Spleen (tissue), 11 donors: ENCODE measurements around the gene ATP5F1E. TPM values are rescaled to one million over a fixed set of nuclear protein-coding genes. Genes with fewer than 3 reads are reported as not detected.

Experiments used
- DNase-seq: peaks from one replicate; pipeline ENCODE4 v3.0.0-alpha.2; 2020
- H3K27ac ChIP-seq, 8 donors: fragments of 200-600 bp; sonication (generic) in 7 of 8; 1 replicate in 4 of 8; 2 replicates in 4 of 8; pipeline versions ENCODE4 v1.5.0 to v1.8.0; 2016 to 2021; ENCODE audit warnings: inconsistent platforms in 4 of 8, mild to moderate bottlenecking in 4 of 8, moderate library complexity in 1 of 8
- H3K27me3 ChIP-seq, 7 donors: fragments of 200-600 bp; sonication (generic) in 6 of 7; replicated peaks in 1 of 7; 1 replicate in 4 of 7; 2 replicates in 3 of 7; pipeline versions ENCODE4 v1.5.0 to v1.8.0; 2016 to 2021; ENCODE audit warnings: inconsistent platforms in 3 of 7, mild to moderate bottlenecking in 1 of 7
- H3K36me3 ChIP-seq, 6 donors: fragments of 200-600 bp; sonication (generic) in 5 of 6; 1 replicate in 4 of 6; 2 replicates in 2 of 6; pipeline versions ENCODE4 v1.5.0 to v1.8.0; 2016 to 2021; ENCODE audit warnings: inconsistent platforms in 2 of 6
- H3K4me1 ChIP-seq, 6 donors: fragments of 200-600 bp; sonication (generic) in 5 of 6; 1 replicate in 3 of 6; 2 replicates in 3 of 6; pipeline versions ENCODE4 v1.5.0 to v1.8.0; 2016 to 2021; ENCODE audit warnings: inconsistent platforms in 3 of 6
- H3K4me3 ChIP-seq, 8 donors: fragments of 200-600 bp; sonication (generic) in 7 of 8; 1 replicate in 4 of 8; 2 replicates in 4 of 8; pipeline versions ENCODE4 v1.5.0 to v1.8.0; 2016 to 2021; ENCODE audit warnings: inconsistent platforms in 4 of 8, mild to moderate bottlenecking in 4 of 8, moderate library complexity in 2 of 8
- H3K9me3 ChIP-seq, 8 donors: fragments of 200-600 bp; sonication (generic) in 7 of 8; 1 replicate in 4 of 8; 2 replicates in 4 of 8; pipeline versions ENCODE4 v1.5.0 to v1.8.0; 2016 to 2021; ENCODE audit warnings: inconsistent platforms in 4 of 8
- POLR2A ChIP-seq, 3 donors: fragments of 450-650 bp; IDR thresholded peaks; one replicate each; pipeline ENCODE4 v1.5.1; 2017; ENCODE audit warnings: antibody characterized with exemption in 3 of 3, mild to moderate bottlenecking in 1 of 3
- POLR2AphosphoS5 ChIP-seq, 3 donors: sonication (generic); formaldehyde crosslinking; IDR thresholded peaks; one replicate each; pipeline ENCODE4 v1.5.1; 2017; ENCODE audit warnings: antibody characterized with exemption in 3 of 3
- WGBS, 5 donors: extraction: QIAGEN DNeasy Blood & Tissue Kit in 3 of 5; methylation state at CpG; one replicate each; pipeline versions ENCODE4 v1.1.5 to v1.1.7; 2013 to 2018; 5-methylcytosine and 5-hydroxymethylcytosine counted together
- intact Hi-C: fragments of 100-400 bp; cut with DNase I; formaldehyde crosslinking; loops from one replicate; pipeline ENCODE4 v1.15.0; 2023; ENCODE audit warnings: low total_unique reads
- polyA plus RNA-seq, 3 donors: library from polyadenylated mRNA; stranded (reverse); fragments of 200-250 nt; gene quantifications; one replicate each; pipeline ENCODE4 v1.2.1, GENCODE V29; 2013
- total RNA-seq, 7 donors: library from RNA; depleted of rRNA in 3 of 7; stranded (reverse); fragments of >200 nt in 3 of 7; fragmentation: NEBNext Ultra II Directional in 4 of 7; extraction: Animal tissue kit (Norgen Biotek cat#: 25700) in 4 of 7; gene quantifications; one replicate each; pipeline versions ENCODE4 v1.1.0 to v1.2.1, GENCODE V29; 2016 to 2021
- TF ChIP-seq, protein P1 (sequence below), 11 experiments: fragments of 200-600 bp in 7 of 11; fragments of 450-650 bp in 4 of 11; sonication (generic) in 4 of 11; IDR thresholded peaks in 8 of 11; conservative IDR thresholded peaks in 3 of 11; 1 replicate in 7 of 11; 2 replicates in 4 of 11; pipeline versions ENCODE4 v1.4.0 to v1.8.0; 2016 to 2021; ENCODE audit warnings: antibody characterized with exemption in 11 of 11, inconsistent platforms in 4 of 11, mild to moderate bottlenecking in 1 of 11
- donor health status: healthy with polysubstance abuse.
- donor health status: DM: no; HTN: no; CAD: no; lungs with moderate emphysema.
- donor health status: DM: no; HTN: no; CAD: no.
- donor health status: Bipolar disorder and iron deficiency.
- donor health status: healthy.
- donor health status: DM: no; HTN: no; CAD: no.
- donor health status: DM: yes; HTN: yes; CAD: no.

The ATP5F1E gene
- total and polyA plus RNA-seq, 10 donors, result 24.2 to 71.1 (median 64.9) TPM

DNA sequence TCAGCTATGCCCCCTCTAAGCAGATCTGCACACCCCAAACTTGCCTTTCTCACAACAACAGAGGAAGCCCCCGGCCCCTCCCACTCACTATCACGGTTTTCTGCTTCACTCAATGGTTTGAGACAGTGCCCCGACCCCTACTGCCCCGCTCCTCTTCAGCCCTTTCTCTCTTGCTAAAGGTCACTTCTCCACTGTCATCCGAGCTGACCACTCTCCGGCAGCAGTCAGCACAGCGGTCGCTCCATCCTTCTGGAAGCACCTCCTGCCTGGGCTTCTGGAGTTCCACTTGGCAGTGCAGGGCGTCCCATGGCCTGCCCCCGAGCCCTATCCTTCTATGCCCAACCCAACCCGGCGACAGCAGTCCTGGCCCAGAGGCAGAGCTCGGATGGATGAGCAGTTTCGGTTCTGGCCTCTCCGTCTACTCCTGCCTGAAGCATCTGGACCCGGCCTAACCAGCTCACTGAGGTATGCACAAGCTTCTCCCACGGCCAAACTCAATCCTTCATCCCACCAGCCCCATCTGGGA, 29.2 kb downstream of the ATP5F1E start:
- WGBS, 5 donors, result 84 to 92% (median 88%) methylated on average over 16 to 17 of the region's 17 CpGs
- no peaks in the 10 kb centered on the region for H3K9me3 ChIP-seq
- intact Hi-C loops, result loop anchor here (10.0 kb wide), 1 partner anchor 108 kb away; no protein-coding TSS in a partner anchor
- H3K27me3 ChIP-seq, result no peaks in the 10 kb centered on the region
- H3K36me3 ChIP-seq, result peaks cover 0 to 66% (median 48%) of the 10 kb centered on the region in 6 donors
- peak overlapping the region in 1 of 8 donors; percentile 82 for H3K4me3 ChIP-seq
- peaks cover 32 to 75% (median 55%) of the 10 kb centered on the region in 6 donors for H3K4me1 ChIP-seq
- DNase-seq, result no peak
- TF ChIP-seq POLR2A (IDR thresholded peaks at IDR 0.05) (no peak), POLR2AphosphoS5 (IDR thresholded peaks at IDR 0.05) (peak in 2 of 3 donors; percentile 8 to 13)
- TF ChIP-seq, protein P1, sequence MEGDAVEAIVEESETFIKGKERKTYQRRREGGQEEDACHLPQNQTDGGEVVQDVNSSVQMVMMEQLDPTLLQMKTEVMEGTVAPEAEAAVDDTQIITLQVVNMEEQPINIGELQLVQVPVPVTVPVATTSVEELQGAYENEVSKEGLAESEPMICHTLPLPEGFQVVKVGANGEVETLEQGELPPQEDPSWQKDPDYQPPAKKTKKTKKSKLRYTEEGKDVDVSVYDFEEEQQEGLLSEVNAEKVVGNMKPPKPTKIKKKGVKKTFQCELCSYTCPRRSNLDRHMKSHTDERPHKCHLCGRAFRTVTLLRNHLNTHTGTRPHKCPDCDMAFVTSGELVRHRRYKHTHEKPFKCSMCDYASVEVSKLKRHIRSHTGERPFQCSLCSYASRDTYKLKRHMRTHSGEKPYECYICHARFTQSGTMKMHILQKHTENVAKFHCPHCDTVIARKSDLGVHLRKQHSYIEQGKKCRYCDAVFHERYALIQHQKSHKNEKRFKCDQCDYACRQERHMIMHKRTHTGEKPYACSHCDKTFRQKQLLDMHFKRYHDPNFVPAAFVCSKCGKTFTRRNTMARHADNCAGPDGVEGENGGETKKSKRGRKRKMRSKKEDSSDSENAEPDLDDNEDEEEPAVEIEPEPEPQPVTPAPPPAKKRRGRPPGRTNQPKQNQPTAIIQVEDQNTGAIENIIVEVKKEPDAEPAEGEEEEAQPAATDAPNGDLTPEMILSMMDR (IDR thresholded peaks at IDR 0.05 in 8 of 11, conservative IDR thresholded peaks at IDR 0.05 in 3 of 11), result no peak
- H3K27ac ChIP-seq, result peak overlapping the region in 5 of 8 donors; percentile 93 to 99 (median 97)

DNA sequence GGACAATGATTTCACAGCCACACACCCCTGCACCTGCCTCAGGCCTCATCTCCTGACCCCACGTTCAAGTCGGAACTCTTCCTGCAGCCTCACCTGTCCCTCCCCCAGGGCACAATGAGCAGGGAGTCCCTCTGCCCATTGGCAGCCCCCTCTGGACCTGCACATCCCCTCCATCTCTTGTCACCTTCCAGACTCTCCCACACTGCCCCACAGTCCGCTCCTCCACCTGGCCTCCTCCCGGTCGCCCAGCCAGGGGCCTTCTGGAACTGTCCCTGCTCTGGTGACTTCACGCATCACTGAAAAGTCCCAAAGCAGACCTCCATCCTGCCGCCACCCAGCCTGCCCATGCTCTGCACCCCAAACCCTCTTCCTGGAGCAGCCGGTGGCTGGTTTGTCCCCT, 29.7 kb downstream of the ATP5F1E start:
- DNase-seq, result no peak
- Histone ChIP-seq H3K4me3 (peak overlapping the region in 1 of 8 donors; percentile 82), H3K27ac (peak overlapping the region in 4 of 8 donors; percentile 4 to 98 (median 97)), H3K36me3 (peaks cover 5 to 71% (median 53%) of the 10 kb centered on the region in 6 donors), H3K4me1 (peaks cover 29 to 69% (median 49%) of the 10 kb centered on the region in 6 donors), H3K27me3 (no peaks in the 10 kb centered on the region), H3K9me3 (no peaks in the 10 kb centered on the region)
- TF ChIP-seq, protein P1 (IDR thresholded peaks at IDR 0.05 in 8 of 11, conservative IDR thresholded peaks at IDR 0.05 in 3 of 11), result no peak
- TF ChIP-seq POLR2A (IDR thresholded peaks at IDR 0.05) (no peak), POLR2AphosphoS5 (IDR thresholded peaks at IDR 0.05) (no peak)
- WGBS, 5 donors, result 77 to 92% (median 80%) methylated on average over 7 to 8 of the region's 8 CpGs
- intact Hi-C loops, result loop anchor here (10.0 kb wide), 1 partner anchor 108 kb away; no protein-coding TSS in a partner anchor

DNA sequence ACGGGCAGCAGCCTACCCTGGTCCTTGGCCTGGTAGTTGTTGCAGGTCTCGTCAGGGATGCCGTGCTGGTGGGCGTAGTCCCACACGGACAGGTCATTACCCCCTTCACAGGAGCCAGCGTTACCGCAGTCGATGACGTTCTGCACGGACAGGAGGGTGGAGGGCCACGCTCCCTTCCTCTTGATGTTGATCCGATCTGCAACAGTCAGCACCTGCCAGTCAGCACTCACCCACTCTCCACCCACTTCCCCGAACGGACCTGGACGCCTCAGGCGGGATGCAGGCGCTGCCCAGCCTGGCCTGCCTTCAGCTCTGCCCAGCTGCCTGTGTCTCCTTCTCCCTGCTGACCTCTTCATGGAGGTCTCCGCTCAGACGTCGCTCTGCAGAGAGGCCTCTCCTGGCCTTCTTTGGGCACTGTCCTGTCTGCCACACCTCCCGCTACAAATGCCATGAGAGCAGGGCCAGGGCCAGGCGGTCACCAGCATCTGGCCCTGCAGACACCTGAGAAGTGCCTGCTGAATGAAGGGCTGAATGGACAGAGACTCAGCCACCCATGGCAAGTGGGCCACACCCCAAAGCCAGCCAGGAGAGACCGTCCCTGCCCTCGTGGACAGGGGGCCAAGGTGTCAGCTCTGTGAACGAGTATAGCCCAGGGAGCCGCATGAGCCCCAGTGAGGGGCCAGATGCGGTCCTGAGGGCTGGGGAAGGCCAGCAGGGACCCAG, 30.5 kb downstream of the ATP5F1E start:
- intact Hi-C loops, result loop anchor here (10.0 kb wide), 1 partner anchor 107 kb away; no protein-coding TSS in a partner anchor
- TF ChIP-seq, protein P1 (IDR thresholded peaks at IDR 0.05 in 8 of 11, conservative IDR thresholded peaks at IDR 0.05 in 3 of 11), result no peak
- peak in 1 of 3 donors; percentile 62 for TF ChIP-seq POLR2AphosphoS5 (IDR thresholded peaks at IDR 0.05)
- WGBS, 5 donors, result 84 to 97% (median 92%) methylated on average over 24 to 27 of the region's 27 CpGs
- Histone ChIP-seq H3K9me3 (no peaks in the 10 kb centered on the region), H3K27ac (peak overlapping the region in 3 of 8 donors; percentile 18 to 98 (median 97)), H3K27me3 (no peaks in the 10 kb centered on the region), H3K4me1 (peaks cover 29 to 64% (median 46%) of the 10 kb centered on the region in 6 donors), H3K36me3 (peaks cover 7 to 79% (median 61%) of the 10 kb centered on the region in 6 donors), H3K4me3 (peak overlapping the region in 1 of 8 donors; percentile 82)
- no peak for DNase-seq

DNA sequence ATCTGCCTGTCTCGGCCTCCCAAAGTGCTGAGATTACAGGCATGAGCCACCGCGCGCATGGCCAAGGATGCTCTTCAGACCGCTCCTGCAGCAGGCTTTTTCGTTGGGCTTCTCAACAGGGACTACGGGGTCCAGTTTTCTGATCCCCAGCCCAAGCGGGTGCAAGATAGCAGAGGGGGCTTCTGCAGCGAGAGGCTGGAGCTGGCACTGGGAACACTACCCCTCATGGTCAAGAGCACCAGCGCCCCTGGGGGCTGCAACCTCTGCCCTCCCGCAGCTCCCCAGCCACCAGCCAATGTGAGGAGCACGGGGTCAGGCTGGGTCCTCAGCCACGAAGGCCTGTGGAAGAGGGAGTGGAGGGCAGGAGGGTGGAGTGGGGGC, 31.1 kb downstream of the ATP5F1E start:
- TF ChIP-seq POLR2A (IDR thresholded peaks at IDR 0.05), result no peak
- peak in 1 of 3 donors; percentile 48 for TF ChIP-seq POLR2AphosphoS5 (IDR thresholded peaks at IDR 0.05)
- WGBS, 5 donors, result 87 to 94% (median 88%) methylated on average over 11 to 13 of the region's 13 CpGs
- intact Hi-C loops, result loop anchor here (10.0 kb wide), 1 partner anchor 106 kb away; no protein-coding TSS in a partner anchor
- no peaks in the 10 kb centered on the region for H3K9me3 ChIP-seq
- H3K4me1 ChIP-seq, result peaks cover 27 to 64% (median 42%) of the 10 kb centered on the region in 6 donors
- no peaks in the 10 kb centered on the region for H3K27me3 ChIP-seq
- no peak overlapping the region for H3K4me3 ChIP-seq
- peaks cover 10 to 85% (median 67%) of the 10 kb centered on the region in 6 donors for H3K36me3 ChIP-seq
- DNase-seq, result no peak
- H3K27ac ChIP-seq, result peak overlapping the region in 1 of 8 donors; percentile 97
